IPS-15b (cell line): ENCODE measurements around the gene HTD2.
A peak's percentile ranks its signal among the peaks of the same experiment; 100 is the strongest.
"Not testable (repeated sequence)": the region's sequence is repeated elsewhere in the genome, so short reads cannot be mapped to it uniquely, and the experiment has no call there.

Experiments
- H3K27me3 ChIP-seq: one replicate; pipeline ENCODE4 v1.6.1; 2013; ENCODE audit warnings: low read length; ENCODE audit not compliant: control insufficient read depth, insufficient read depth
- H3K36me3 ChIP-seq: one replicate; pipeline ENCODE4 v1.6.1; 2013; ENCODE audit warnings: low read length; ENCODE audit not compliant: control insufficient read depth, insufficient read depth
- H3K4me1 ChIP-seq: one replicate; pipeline ENCODE4 v1.6.1; 2013; ENCODE audit warnings: mild to moderate bottlenecking, low read length; ENCODE audit not compliant: control insufficient read depth, insufficient read depth
- H3K4me3 ChIP-seq: one replicate; pipeline ENCODE4 v1.5.1; 2013; ENCODE audit warnings: low read depth, low read length
- H3K9ac ChIP-seq: one replicate; pipeline ENCODE4 v1.6.1; 2013; ENCODE audit warnings: low read depth, mild to moderate bottlenecking, low read length
- H3K9me3 ChIP-seq: one replicate; pipeline ENCODE4 v1.6.1; 2013; ENCODE audit warnings: mild to moderate bottlenecking, low read length; ENCODE audit not compliant: control insufficient read depth, insufficient read depth

HTD2 gene

GRCh38 chr3:58305882-58306711, at the start of gene HTD2, which contains the start of gene RPP14:
HTD2 (plus strand) TSS chr3:58306520; CDS start chr3:58317614, 11,094 bp downstream.
RPP14 (plus strand) TSS chr3:58306245; CDS start chr3:58310330, 4,085 bp downstream.
- H3K4me3 ChIP-seq = peak within 1 kb of the TSS; percentile 97
- no peaks in the 10 kb centered on the region for H3K27me3 ChIP-seq
- H3K9ac ChIP-seq = peak within 1 kb of the TSS; percentile 100
- peaks cover 4% of the 10 kb centered on the region for H3K4me1 ChIP-seq
- no peaks in the 10 kb centered on the region for H3K9me3 ChIP-seq
- H3K36me3 ChIP-seq = peaks cover 3% of the 10 kb centered on the region

DNA sequence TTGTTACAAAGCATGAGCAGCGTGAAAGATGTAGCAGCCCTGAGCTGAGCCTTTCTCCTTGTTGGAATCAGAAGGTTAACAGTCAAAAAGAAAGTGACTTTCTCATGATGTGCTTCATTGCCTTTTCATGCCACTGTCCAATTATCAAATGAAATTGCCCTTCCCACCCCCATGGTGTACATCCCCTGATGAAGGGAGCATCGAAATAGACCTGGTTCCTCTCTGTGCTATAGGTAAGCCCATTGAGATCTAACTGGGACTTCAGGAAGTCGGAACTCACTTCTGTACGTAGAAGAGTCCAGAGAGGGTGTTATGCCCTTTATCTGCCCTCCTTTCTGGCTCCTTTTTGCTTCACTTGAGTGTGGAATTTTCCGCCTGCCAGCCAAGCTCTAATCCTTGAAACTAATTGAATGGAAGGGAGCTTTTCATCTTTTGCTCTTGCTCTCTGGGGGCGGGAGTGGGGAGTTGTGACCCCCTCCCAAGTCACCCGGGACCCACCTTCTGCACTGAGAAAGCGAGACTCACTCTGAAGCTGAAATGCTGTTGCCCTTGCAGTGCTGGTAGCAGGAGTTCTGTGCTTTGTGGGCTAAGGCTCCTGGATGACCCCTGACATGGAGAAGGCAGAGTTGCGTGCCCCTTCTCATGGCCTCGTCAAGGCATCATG, 47.8 kb upstream of the HTD2 start:
- H3K9ac ChIP-seq = no peak overlapping the region
- no peaks in the 10 kb centered on the region for H3K27me3 ChIP-seq
- H3K9me3 ChIP-seq = no peaks in the 10 kb centered on the region
- no peaks in the 10 kb centered on the region for H3K36me3 ChIP-seq
- H3K4me3 ChIP-seq = no peak overlapping the region
- no peaks in the 10 kb centered on the region for H3K4me1 ChIP-seq

DNA sequence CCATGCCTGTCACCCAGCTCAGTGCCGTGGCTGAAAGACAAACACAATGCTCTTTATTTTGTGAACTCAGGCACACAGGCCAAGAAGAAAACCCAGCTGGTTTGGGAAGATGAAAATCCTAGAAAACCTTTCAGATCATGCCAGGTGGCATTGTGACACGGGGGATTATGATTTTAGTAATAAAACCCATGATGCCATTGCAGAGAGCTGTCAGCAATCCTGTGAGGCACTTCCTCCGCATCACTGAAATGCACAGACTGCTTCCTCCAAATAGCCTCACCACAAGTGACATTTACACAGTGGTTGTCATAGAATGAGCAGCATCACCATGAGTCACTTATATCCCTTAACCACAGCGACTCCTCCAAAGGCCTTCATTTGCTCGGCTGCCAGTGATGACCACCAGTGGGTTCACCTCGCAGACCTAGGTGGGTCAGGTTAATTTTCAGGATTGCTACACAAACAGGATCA, 46.0 kb upstream of the HTD2 start:
- Histone ChIP-seq H3K36me3 (no peaks in the 10 kb centered on the region), H3K9ac (no peak overlapping the region), H3K4me3 (no peak overlapping the region)

DNA sequence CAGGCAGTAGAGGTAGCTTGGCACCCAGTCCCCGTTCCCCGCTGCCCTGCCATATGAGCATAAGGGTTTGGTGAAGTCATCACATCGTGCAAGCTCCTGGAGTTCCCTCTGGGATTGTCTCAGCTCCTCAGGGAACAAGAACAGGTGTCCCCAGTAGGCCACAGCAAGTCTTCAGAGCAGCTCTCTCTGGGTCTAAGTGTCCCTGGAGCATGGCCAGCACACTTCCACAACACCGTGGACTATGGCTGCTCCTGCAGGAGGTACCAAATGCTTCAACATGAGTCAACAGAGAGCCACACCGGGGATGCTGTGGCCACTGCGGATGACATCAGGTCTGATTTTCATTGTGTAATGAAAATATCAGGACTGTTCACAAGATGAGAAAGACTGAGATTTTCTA, 45.6 kb upstream of the HTD2 start:
- Histone ChIP-seq H3K9ac (no peak overlapping the region), H3K9me3 (no peaks in the 10 kb centered on the region), H3K27me3 (no peaks in the 10 kb centered on the region), H3K36me3 (no peaks in the 10 kb centered on the region), H3K4me3 (no peak overlapping the region), H3K4me1 (no peaks in the 10 kb centered on the region)

More for the DNA sequence above, 46.0 kb upstream of the HTD2 start:
- H3K27me3 ChIP-seq = no peaks in the 10 kb centered on the region
- no peaks in the 10 kb centered on the region for H3K9me3 ChIP-seq
- no peaks in the 10 kb centered on the region for H3K4me1 ChIP-seq

- Histone ChIP-seq H3K4me1 (no peaks in the 10 kb centered on the region), H3K9me3 (no peaks in the 10 kb centered on the region), H3K27me3 (no peaks in the 10 kb centered on the region), H3K36me3 (no peaks in the 10 kb centered on the region), H3K9ac (no peak overlapping the region), H3K4me3 (no peak overlapping the region)
These were observed 44.2 kb upstream of the HTD2 start for GRCh38 chr3:58261954-58262666.

- H3K36me3 ChIP-seq = no peaks in the 10 kb centered on the region
- no peak overlapping the region for H3K4me3 ChIP-seq
- no peaks in the 10 kb centered on the region for H3K4me1 ChIP-seq
- H3K9me3 ChIP-seq = no peaks in the 10 kb centered on the region
- no peaks in the 10 kb centered on the region for H3K27me3 ChIP-seq
- no peak overlapping the region for H3K9ac ChIP-seq
These were observed 39.7 kb upstream of the HTD2 start for GRCh38 chr3:58266577-58266976.

- not testable (repeated sequence) for H3K27me3 ChIP-seq, H3K4me1 ChIP-seq, H3K36me3 ChIP-seq, H3K4me3 ChIP-seq, H3K9ac ChIP-seq, H3K9me3 ChIP-seq
These were observed 38.8 kb upstream of the HTD2 start for GRCh38 chr3:58267543-58267942.

DNA sequence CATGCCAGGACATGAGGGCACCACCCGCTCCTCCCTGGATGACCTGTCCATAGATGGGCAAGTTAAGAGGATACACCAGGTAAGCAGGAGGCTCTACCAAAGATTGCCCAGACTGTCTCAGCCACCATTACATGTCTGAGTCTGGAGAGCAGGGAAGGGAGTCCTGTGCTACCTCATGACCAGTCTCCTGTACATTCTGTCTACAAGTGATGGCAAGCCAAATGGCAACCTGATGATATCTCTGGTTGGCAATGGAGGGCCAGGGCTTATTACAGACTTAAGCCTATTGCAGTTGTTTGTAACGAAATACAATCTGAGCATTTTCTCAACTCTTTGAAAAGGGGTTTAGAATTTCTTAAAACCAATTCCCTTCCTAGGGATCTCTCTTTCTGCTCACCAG, 37.0 kb upstream of the HTD2 start:
- Histone ChIP-seq H3K9ac (no peak overlapping the region), H3K4me3 (no peak overlapping the region), H3K9me3 (no peaks in the 10 kb centered on the region), H3K36me3 (no peaks in the 10 kb centered on the region), H3K4me1 (no peaks in the 10 kb centered on the region), H3K27me3 (no peaks in the 10 kb centered on the region)

DNA sequence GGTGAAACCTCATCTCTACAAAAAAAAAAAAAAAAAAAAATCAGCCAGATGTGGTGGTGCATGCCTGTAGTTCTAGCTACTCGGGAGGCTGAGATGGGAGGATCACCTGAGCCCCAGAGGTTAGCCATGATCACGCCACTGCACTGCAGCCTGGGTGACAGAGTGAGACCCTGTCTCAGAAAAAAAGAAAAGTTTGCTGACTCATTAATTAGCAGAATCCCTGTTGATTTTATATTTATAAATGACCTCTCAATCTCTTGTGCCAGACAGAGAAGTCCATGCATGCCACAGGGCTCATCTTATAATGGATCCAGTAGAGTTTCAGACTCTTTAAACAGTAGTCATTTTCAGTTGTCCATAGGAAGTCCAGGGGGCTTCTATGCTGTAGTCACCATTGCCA, 35.8 kb upstream of the HTD2 start:
- Histone ChIP-seq H3K27me3 (no peaks in the 10 kb centered on the region), H3K9me3 (no peaks in the 10 kb centered on the region), H3K9ac (no peak overlapping the region), H3K4me1 (no peaks in the 10 kb centered on the region), H3K4me3 (no peak overlapping the region), H3K36me3 (no peaks in the 10 kb centered on the region)

DNA sequence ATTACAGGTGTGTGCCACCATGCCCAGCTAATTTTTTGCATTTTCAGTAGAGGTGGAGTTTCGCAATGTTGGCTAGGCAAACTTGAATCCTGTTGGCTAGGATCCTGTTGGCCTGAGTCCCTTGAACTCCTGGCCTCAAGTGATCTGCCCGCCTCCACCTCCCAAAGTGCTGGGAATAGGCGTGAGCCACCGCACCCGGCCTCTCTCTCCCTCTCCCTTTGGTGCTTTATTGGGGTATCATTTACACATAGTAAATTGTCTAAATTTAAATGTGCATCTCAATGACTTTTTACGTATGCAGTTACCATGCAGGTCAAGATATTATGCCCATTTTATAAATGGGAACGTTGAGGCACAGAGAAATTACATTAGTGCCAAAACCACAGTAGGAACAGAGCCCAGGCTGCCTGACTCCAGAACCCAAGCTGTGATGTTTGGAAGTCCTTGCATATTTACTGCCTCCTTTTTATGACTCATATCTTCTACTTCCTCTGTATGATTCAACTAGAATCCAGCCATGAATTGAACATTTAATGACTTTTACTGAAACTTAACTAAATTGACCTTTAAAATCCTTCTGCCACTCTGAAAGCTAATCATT, 34.3 kb upstream of the HTD2 start:
- Histone ChIP-seq H3K9me3 (no peaks in the 10 kb centered on the region), H3K4me3 (no peak overlapping the region), H3K36me3 (no peaks in the 10 kb centered on the region), H3K9ac (no peak overlapping the region), H3K27me3 (no peaks in the 10 kb centered on the region), H3K4me1 (no peaks in the 10 kb centered on the region)

DNA sequence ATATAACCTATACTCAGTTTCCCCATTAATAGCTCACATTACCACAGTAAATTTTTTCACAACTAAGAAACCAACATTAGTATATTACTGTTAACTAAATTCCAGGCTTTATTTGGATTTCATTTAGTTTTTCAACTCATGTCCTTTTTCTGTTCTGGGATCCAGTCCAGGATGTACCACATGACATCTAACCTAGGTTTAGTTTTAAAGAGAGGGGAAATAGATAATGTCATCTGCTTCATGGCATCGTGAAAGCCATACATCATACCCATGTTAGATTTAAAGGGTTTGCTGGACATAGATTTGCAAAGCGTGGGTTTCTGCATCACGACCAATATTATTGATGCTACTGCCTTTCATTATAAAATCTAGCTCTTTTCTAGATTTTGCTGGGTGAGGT, 33.4 kb upstream of the HTD2 start:
- Histone ChIP-seq H3K4me1 (no peaks in the 10 kb centered on the region), H3K36me3 (no peaks in the 10 kb centered on the region), H3K9ac (no peak overlapping the region), H3K4me3 (no peak overlapping the region), H3K27me3 (no peaks in the 10 kb centered on the region), H3K9me3 (no peaks in the 10 kb centered on the region)
